Activated naive CD8-positive, alpha-beta T cell treated with anti-CD3 and anti-CD28 coated beads, Interleukin-2, amount 10 ng/mL, durations not matched to agents 7 days and 5 days (primary cell): ENCODE results near the gene NAA11. TPM values are rescaled to one million over a fixed set of nuclear protein-coding genes. Genes with fewer than 3 reads are reported as not detected.
"Not testable (repeated sequence)": the region's sequence is repeated elsewhere in the genome, so short reads cannot be mapped to it uniquely, and the experiment has no call there.

Experiments
- ATAC-seq: fragments of 150-1000 bp; cut with Tn5 transposase; one replicate; pipeline ENCODE4 v1.10.0; 2021; ENCODE audit warnings: low read depth, moderate library complexity
- POLR2A ChIA-PET: fragments of 350-600 bp; sonication (Branson Sonifier 250); formaldehyde crosslinking; loops from one replicate; lab custom pipeline; 2021; ENCODE audit warnings: antibody characterized with exemption; lab: Charles Lee
- DNase-seq: peaks from one replicate; pipeline ENCODE4 v3.0.0; 2021
- H3K27ac Mint-ChIP-seq: one replicate; pipeline ENCODE4 v1.8.0; 2022; ENCODE audit warnings: mild to moderate bottlenecking, mixed read lengths
- H3K27me3 Mint-ChIP-seq: one replicate; pipeline ENCODE4 v1.8.0; 2022; ENCODE audit warnings: mild to moderate bottlenecking, moderate library complexity, mixed read lengths
- H3K36me3 Mint-ChIP-seq: one replicate; pipeline ENCODE4 v1.8.0; 2021; ENCODE audit warnings: mild to moderate bottlenecking, mixed read lengths
- H3K4me1 Mint-ChIP-seq: one replicate; pipeline ENCODE4 v1.8.0; 2021; ENCODE audit warnings: mixed read lengths
- H3K4me3 Mint-ChIP-seq: one replicate; pipeline ENCODE4 v1.8.0; 2022; ENCODE audit warnings: mild to moderate bottlenecking, moderate library complexity, mixed read lengths
- H3K9me3 Mint-ChIP-seq: one replicate; pipeline ENCODE4 v1.8.0; 2021; ENCODE audit warnings: mixed read lengths
- total RNA-seq, 2 experiments: library from RNA; stranded (reverse); gene quantifications; one replicate each; pipeline ENCODE4 v1.2.3, GENCODE V29; 2021

NAA11 gene
- total RNA-seq, 2 experiments from 2014 or later, result not detected

DNA sequence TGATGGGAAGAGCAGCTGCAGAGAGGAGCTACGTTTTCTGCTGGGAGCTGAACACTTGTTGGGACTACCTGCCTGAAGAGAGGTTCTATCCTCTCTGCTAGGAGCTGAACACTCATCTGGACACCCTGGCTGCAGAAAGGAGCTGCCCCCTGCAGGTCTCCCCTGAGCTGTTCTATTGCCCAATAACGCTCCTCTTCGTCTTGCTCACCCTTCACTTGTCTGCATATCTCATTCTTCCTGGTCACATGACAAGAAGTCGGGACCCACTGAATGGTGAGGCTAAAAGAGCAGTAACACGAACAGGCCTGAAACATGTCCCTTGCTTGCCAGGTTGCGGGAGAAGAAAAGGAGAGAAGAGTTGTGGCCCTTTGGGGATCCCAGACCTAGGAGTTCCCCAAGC is 27.8 kb downstream of the NAA11 start:
- Mint-ChIP-seq H3K27me3 (peaks cover 3% of the 10 kb centered on the region), H3K4me1 (no peaks in the 10 kb centered on the region), H3K27ac (no peak overlapping the region), H3K4me3 (no peak overlapping the region), H3K9me3 (no peaks in the 10 kb centered on the region), H3K36me3 (no peaks in the 10 kb centered on the region)
- POLR2A ChIA-PET, result no interaction called here
- DNase-seq (no peak), ATAC-seq (no peak)

DNA sequence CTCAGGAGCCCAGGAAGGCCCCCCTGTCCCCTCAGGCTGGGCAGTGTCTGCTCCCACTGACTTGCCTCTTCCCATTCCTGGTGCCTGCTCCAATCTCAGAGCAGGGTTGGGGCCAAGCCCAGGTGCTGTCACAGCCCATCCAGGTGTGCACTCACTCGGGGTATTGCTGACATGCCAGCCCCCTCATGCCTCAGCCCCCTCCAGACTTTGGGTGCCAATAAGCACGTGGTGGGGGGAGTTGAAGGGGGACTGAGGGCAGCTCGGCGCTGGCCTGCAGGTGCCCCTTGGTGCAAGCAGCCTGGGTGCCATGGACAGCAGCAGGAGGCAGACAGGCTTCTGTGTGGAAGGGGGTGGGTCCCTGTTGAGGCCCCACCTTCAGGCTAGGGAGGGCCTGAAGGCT is 28.4 kb downstream of the NAA11 start:
- no peak for DNase-seq
- no peak for ATAC-seq
- POLR2A ChIA-PET, result no interaction called here
- Mint-ChIP-seq H3K9me3 (no peaks in the 10 kb centered on the region), H3K4me1 (no peaks in the 10 kb centered on the region), H3K27me3 (peaks cover 3% of the 10 kb centered on the region), H3K36me3 (no peaks in the 10 kb centered on the region), H3K4me3 (no peak overlapping the region), H3K27ac (no peak overlapping the region)

DNA sequence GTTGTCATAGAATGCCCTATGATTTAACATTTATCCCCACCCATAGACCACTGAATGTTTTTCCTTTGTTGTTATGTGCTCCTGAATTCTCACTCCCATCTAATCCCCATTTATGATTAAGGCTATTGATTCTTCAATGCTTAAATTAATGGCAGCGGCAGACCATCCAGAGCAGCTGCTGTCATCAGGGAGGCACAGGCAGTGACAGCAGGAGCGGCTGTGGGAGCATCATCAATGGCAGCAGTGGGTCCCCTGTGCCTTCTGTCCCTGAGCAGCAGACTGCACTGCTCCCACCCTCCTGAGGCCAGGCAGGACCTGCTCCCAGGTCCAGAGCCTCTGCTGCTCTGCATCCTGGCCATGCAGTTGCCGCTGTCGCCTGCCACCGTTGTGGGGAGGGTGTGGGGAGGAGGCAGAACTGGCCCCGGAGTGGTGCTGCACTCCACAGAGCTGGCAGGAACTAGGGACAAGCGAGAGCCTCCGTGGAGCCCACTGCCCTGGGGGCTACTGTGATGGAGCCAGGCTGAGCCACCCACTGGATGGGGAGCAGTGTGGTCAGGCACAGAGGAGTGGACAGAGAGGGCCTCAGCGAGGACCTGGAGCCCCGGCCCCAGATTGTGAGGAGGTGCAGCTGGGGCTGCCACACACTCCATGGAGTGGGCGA is 29.0 kb downstream of the NAA11 start:
- ATAC-seq (no peak), DNase-seq (no peak)
- Mint-ChIP-seq H3K27ac (no peak overlapping the region), H3K36me3 (no peaks in the 10 kb centered on the region), H3K27me3 (peaks cover 3% of the 10 kb centered on the region), H3K4me1 (no peaks in the 10 kb centered on the region), H3K9me3 (no peaks in the 10 kb centered on the region), H3K4me3 (no peak overlapping the region)
- POLR2A ChIA-PET, result no interaction called here

DNA sequence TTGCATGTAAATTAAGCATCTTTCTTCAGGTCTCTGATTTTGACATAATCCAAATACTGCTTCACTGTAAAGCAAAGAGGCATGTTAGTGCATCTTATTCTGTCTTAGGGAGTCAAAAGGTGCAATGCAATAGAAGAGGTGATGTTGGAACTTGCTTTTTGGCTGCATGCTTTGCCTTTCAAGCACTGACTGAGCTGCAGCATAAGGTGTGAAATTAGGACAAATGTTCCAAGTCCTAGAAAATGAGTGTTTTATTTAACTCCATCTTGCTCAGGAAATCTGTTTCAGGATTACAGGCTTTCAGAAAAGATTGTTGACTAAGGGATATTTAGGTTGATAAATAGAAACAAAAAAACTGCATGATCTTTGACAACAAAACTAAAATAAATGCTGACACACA is 30.8 kb downstream of the NAA11 start:
- no peak for DNase-seq
- H3K4me3 Mint-ChIP-seq, result no peak overlapping the region
- no peaks in the 10 kb centered on the region for H3K36me3 Mint-ChIP-seq
- no peaks in the 10 kb centered on the region for H3K4me1 Mint-ChIP-seq
- peaks cover 5% of the 10 kb centered on the region for H3K27me3 Mint-ChIP-seq
- POLR2A ChIA-PET, result no interaction called here
- no peak overlapping the region for H3K27ac Mint-ChIP-seq
- no peaks in the 10 kb centered on the region for H3K9me3 Mint-ChIP-seq
- no peak for ATAC-seq

DNA sequence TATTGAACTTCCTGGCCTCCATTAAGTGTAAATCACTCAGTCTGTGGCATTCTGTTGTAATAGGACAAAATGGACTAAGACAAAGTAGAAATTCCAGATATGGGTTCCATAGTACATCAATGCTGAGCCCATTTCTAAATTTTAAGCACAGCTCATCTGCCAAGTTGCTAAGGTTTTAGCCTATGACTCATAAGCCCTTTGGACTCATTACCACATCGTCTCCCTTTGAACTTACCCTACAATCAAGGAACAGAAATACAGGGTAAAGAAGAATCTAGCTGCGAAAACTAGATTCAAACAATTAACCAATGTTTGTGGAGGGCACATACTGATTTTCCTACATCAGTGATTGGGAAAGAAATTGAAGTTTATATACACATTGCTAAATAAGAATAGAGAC is 31.8 kb downstream of the NAA11 start:
- no peak overlapping the region for H3K27ac Mint-ChIP-seq
- H3K4me3 Mint-ChIP-seq, result no peak overlapping the region
- H3K27me3 Mint-ChIP-seq, result peaks cover 5% of the 10 kb centered on the region
- no peaks in the 10 kb centered on the region for H3K9me3 Mint-ChIP-seq
- no peaks in the 10 kb centered on the region for H3K4me1 Mint-ChIP-seq
- POLR2A ChIA-PET, result no interaction called here
- DNase-seq, result no peak
- H3K36me3 Mint-ChIP-seq, result no peaks in the 10 kb centered on the region
- no peak for ATAC-seq

DNA sequence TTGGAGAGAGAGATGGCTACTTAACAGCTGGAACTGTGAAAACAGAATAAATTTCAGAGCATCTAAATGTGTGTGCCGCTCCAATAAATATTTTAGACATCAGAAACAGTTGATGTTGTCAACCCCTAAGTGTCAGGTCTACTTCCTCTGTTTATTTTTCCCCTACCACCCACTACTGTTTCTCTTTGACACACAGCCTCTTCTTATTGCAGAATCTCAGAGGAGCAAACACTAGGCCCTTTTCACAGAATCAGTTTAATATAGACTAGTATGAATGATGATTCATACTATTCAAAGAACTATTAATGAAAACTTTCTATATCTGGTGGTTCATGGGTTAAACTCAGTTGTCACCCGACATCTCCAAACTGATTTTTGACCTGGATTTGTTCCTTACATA is 33.9 kb downstream of the NAA11 start:
- H3K27me3 Mint-ChIP-seq, result peaks cover 5% of the 10 kb centered on the region
- DNase-seq, result no peak
- no peaks in the 10 kb centered on the region for H3K9me3 Mint-ChIP-seq
- no peaks in the 10 kb centered on the region for H3K4me1 Mint-ChIP-seq
- H3K36me3 Mint-ChIP-seq, result no peaks in the 10 kb centered on the region
- no peak overlapping the region for H3K4me3 Mint-ChIP-seq
- no peak overlapping the region for H3K27ac Mint-ChIP-seq
- POLR2A ChIA-PET, result no interaction called here
- ATAC-seq, result no peak

DNA sequence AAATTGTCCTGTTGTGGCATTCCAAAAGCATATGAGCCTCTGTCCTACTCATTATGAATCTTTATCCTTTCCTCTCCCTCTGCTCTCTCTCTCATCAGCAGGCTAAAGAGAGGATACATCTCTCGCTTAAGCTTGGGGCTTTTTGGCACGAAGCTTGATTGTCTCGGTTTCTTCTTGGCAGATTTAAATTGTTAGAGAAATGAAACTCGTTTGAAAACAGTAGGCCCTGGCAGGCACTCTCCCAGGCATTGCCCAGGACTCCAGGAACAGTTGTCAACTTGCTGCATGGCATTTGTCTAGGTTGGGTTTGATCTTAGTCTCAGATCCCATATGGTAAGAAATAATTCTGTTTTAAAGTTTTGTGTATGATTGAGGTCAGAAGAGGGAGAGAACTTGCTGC is 35.5 kb downstream of the NAA11 start:
- no peak overlapping the region for H3K27ac Mint-ChIP-seq
- POLR2A ChIA-PET, result no interaction called here
- H3K27me3 Mint-ChIP-seq, result peaks cover 5% of the 10 kb centered on the region
- H3K9me3 Mint-ChIP-seq, result no peaks in the 10 kb centered on the region
- no peak for DNase-seq
- no peaks in the 10 kb centered on the region for H3K4me1 Mint-ChIP-seq
- no peak overlapping the region for H3K4me3 Mint-ChIP-seq
- no peak for ATAC-seq
- H3K36me3 Mint-ChIP-seq, result no peaks in the 10 kb centered on the region

DNA sequence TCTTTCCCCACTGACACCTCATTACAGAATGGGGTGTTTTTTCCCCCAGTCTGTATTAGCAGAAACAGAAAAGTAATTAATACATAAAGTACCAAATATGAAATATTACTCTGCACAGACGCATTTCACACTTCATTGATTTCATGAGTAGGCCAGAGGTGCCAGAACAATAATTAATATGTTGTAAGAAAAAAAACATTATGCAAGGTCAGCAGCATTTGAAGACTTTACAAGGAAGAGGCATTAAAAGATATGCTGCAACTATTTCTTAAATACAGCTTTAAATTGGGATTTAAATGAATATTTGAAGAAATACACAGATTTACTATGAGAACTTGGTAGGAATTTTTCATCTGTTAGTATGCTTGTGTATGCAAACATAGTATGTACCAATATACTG is 37.7 kb downstream of the NAA11 start:
- no peaks in the 10 kb centered on the region for H3K4me1 Mint-ChIP-seq
- H3K27me3 Mint-ChIP-seq, result peaks cover 1% of the 10 kb centered on the region
- H3K9me3 Mint-ChIP-seq, result no peaks in the 10 kb centered on the region
- no peak for DNase-seq
- no peak overlapping the region for H3K4me3 Mint-ChIP-seq
- POLR2A ChIA-PET, result no interaction called here
- H3K36me3 Mint-ChIP-seq, result no peaks in the 10 kb centered on the region
- no peak for ATAC-seq
- H3K27ac Mint-ChIP-seq, result no peak overlapping the region

DNA sequence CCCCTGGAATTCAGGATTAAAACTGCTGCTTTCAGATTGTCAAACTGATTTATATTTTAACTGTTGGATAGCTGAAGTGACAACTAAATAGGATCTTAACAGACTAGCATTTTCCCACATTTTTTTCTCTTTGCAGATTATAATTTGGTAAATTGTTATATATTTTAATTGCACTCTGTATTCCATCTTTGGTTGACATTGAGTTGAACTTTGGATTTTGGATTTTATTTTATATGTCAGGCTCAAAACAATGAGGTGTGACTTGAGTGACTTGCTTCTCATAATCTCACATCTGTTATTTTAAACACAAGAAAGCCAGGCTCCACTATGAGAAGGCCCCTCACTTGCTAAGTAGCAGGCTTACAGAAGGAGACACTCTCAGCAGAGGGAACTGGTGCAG is 38.1 kb downstream of the NAA11 start:
- Mint-ChIP-seq H3K9me3 (no peaks in the 10 kb centered on the region), H3K4me3 (no peak overlapping the region), H3K27me3 (peaks cover 1% of the 10 kb centered on the region), H3K4me1 (no peaks in the 10 kb centered on the region), H3K36me3 (no peaks in the 10 kb centered on the region), H3K27ac (no peak overlapping the region)
- ATAC-seq (no peak), DNase-seq (no peak)
- POLR2A ChIA-PET, result no interaction called here

DNA sequence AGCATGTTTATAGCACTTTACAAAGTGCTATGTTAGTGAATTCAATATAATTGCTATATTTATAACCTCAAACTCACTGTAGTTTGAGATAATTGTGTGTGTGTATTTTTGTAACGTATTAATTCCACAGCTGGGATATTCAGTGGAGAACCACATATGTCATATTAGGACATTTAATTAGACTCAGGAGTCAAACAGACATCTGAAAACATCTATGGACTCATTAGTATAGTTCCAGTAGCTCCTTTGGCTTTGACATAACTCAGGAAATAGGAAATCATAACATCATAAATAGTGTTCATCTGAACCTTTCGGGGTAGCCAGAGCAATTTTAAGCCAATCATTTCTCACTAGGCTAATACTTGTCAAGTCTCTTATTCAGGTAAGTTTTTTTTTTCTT is 38.8 kb downstream of the NAA11 start:
- no peak overlapping the region for H3K27ac Mint-ChIP-seq
- H3K27me3 Mint-ChIP-seq, result peaks cover 1% of the 10 kb centered on the region
- DNase-seq (no peak), ATAC-seq (no peak)
- H3K4me1 Mint-ChIP-seq, result no peaks in the 10 kb centered on the region
- no peaks in the 10 kb centered on the region for H3K36me3 Mint-ChIP-seq
- no peak overlapping the region for H3K4me3 Mint-ChIP-seq
- H3K9me3 Mint-ChIP-seq, result no peaks in the 10 kb centered on the region
- POLR2A ChIA-PET, result no interaction called here

DNA sequence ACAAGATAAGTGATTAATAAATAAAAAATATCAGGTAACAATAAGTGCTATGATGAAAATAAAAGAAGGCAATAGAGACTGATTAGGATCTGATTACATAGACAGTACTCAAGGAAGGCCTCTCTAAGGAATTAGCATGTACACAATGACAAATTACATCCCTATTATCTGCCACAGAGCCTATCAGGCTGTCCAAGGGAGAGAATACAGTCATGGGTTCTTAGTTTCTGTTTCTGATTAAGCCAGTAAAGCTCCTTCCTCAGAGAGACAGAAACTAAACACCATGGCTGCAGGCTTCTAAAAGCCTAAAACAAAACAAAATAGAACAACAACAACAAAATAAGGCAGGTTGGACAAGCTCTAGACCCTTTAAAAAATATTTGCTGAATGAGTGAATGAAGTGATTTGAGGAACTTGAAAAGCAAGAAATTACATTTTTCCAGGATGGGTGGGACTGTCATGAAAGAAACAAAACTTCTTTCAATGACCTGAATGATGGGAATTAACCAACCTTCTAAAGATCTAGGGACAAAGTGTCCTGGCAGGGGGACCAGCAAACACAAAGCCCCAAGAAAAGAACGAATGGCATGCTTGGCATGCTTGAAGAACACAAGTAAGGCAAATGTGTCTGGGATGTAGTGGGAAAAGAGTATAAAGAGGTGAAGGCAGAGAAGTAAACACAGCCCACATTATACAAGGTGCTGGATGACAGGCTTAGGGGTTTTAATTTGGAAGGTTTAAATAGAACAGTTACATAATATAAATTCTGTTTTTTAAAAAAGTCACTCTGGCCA is 44.1 kb downstream of the NAA11 start:
- H3K36me3 Mint-ChIP-seq, result no peaks in the 10 kb centered on the region
- no peaks in the 10 kb centered on the region for H3K27me3 Mint-ChIP-seq
- H3K27ac Mint-ChIP-seq, result no peak overlapping the region
- POLR2A ChIA-PET, result no interaction called here
- H3K4me3 Mint-ChIP-seq, result no peak overlapping the region
- no peaks in the 10 kb centered on the region for H3K4me1 Mint-ChIP-seq
- DNase-seq (no peak), ATAC-seq (no peak)
- H3K9me3 Mint-ChIP-seq, result no peaks in the 10 kb centered on the region

DNA sequence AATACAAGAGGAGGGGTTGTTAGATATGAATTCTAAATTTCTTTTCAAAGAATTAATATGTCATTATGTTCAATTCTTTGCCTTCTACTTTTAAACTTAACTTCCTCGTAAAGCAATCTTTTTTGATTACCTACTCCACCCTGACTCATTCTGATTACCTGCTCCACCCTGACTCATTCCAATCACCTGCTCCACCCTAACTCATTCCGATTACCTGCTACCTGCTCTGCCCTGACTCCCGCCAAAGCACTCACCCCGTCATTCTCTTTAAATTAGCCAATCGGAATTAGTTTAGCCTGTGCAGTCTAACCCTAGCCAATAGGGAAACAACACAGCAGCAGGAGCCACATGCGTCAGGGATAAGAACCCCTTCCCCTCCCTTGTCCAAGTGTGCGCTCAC is 48.4 kb downstream of the NAA11 start:
- ATAC-seq, H3K9me3 Mint-ChIP-seq, H3K27me3 Mint-ChIP-seq, H3K27ac Mint-ChIP-seq, POLR2A ChIA-PET, DNase-seq, H3K4me1 Mint-ChIP-seq, H3K4me3 Mint-ChIP-seq, H3K36me3 Mint-ChIP-seq: not testable (repeated sequence)

DNA sequence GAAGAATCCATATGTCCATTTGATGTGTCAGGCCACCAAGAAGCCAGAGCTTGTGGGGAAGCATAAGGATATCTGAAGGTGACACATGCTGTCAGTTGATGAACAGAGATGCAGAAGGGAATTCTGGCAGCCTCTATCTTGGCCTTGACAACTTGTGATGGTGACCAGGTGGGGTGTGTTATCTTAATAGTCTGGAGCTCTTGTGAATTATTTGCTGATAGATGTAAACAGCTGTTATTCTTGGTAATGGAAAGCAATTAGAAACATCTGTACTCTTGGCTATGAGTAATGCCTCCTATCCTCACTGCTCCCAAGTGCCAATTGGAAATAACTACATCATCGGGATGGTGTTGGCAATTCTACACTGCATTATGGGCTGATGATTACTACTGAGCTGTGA is 51.9 kb downstream of the NAA11 start:
- Mint-ChIP-seq H3K27me3 (no peaks in the 10 kb centered on the region), H3K27ac (no peak overlapping the region), H3K9me3 (no peaks in the 10 kb centered on the region), H3K36me3 (no peaks in the 10 kb centered on the region), H3K4me3 (no peak overlapping the region), H3K4me1 (no peaks in the 10 kb centered on the region)
- no peak for DNase-seq
- POLR2A ChIA-PET, result no interaction called here
- no peak for ATAC-seq

DNA sequence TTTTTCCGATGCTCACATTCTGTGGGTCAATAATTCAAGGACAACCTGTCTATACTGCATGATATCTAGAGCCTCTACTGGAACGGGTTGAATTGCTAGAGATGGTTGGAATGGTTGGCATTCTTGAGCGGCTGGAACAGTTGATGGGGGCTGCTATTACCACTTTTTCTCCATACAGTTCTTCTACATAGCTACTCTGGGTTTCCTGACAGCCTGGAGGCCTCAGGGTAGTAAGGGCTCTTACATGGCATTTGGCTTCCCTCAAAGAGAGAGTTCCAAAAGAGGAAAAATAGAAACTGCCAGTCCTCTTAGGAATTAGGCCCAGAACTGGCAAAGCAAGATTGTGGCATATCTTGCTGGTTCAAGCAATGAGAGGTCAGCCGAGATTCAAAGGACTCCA is 53.1 kb downstream of the NAA11 start:
- no peak for DNase-seq
- no peaks in the 10 kb centered on the region for H3K4me1 Mint-ChIP-seq
- H3K27me3 Mint-ChIP-seq, result no peaks in the 10 kb centered on the region
- H3K36me3 Mint-ChIP-seq, result no peaks in the 10 kb centered on the region
- no peaks in the 10 kb centered on the region for H3K9me3 Mint-ChIP-seq
- no peak for ATAC-seq
- H3K4me3 Mint-ChIP-seq, result no peak overlapping the region
- no peak overlapping the region for H3K27ac Mint-ChIP-seq
- POLR2A ChIA-PET, result no interaction called here
